GM21515 (cell line): ENCODE data around the gene ITPRIP.
A peak's percentile ranks its signal among the peaks of the same experiment; 100 is the strongest.

Source experiments
- ATAC-seq: cut with Tn5 transposase; IDR thresholded peaks from one replicate; pipeline ENCODE4 v1.9.1; 2021; ENCODE audit not compliant: unreplicated experiment

ITPRIP gene

GRCh38 chr10:104288355-104288754 lies 49.9 kb downstream of the ITPRIP start:
- ATAC-seq: no peak

- no peak for ATAC-seq
These were observed 51.3 kb downstream of the ITPRIP start for GRCh38 chr10:104286939-104287338.

GRCh38 chr10:104284846-104285245 lies 53.4 kb downstream of the ITPRIP start:
- ATAC-seq: no peak

GRCh38 chr10:104281694-104282093 lies 56.6 kb downstream of the ITPRIP start:
- no peak for ATAC-seq

GRCh38 chr10:104279550-104280259 lies 58.6 kb downstream of the ITPRIP start:
- ATAC-seq: no peak

GRCh38 chr10:104277785-104278184 lies 60.5 kb downstream of the ITPRIP start:
- no peak for ATAC-seq

GRCh38 chr10:104276192-104276591 lies 62.1 kb downstream of the ITPRIP start:
- ATAC-seq: no peak

GRCh38 chr10:104274762-104275721 lies 63.2 kb downstream of the ITPRIP start:
- ATAC-seq: peak; percentile 80

- ATAC-seq: no peak
These were observed 64.2 kb downstream of the ITPRIP start for GRCh38 chr10:104273899-104274575.

GRCh38 chr10:104273286-104273685 lies 65.0 kb downstream of the ITPRIP start:
- no peak for ATAC-seq

- peak; percentile 99 for ATAC-seq
These were observed 69.3 kb downstream of the ITPRIP start, which contains the start of gene GSTO2 for GRCh38 chr10:104268713-104269645. Gene GSTO2, plus strand, starts transcription at chr10:104269184. Its CDS starts 5,732 bp downstream, at chr10:104274916.

GRCh38 chr10:104268405-104268712 lies 69.9 kb downstream of the ITPRIP start:
- ATAC-seq: peak; percentile 1

- ATAC-seq: no peak
These were observed 70.4 kb downstream of the ITPRIP start for GRCh38 chr10:104267721-104268404.

- no peak for ATAC-seq
These were observed 73.5 kb downstream of the ITPRIP start for GRCh38 chr10:104264783-104265182.

GRCh38 chr10:104262055-104262454 lies 76.2 kb downstream of the ITPRIP start:
- no peak for ATAC-seq

GRCh38 chr10:104260775-104261115 lies 77.5 kb downstream of the ITPRIP start:
- no peak for ATAC-seq

GRCh38 chr10:104259999-104260774 lies 78.1 kb downstream of the ITPRIP start:
- ATAC-seq: no peak
